Loucy (cell line): Measurements from ENCODE around the gene PAN2.

ENCODE experiments used
- EZH2phosphoT487 ChIP-seq: fragments of 200-600 bp; IDR thresholded peaks from 2 replicates; pipeline ENCODE4 v1.6.1; 2018; ENCODE audit warnings: antibody characterized with exemption, mild to moderate bottlenecking, moderate library complexity, borderline replicate concordance
- TF ChIP-seq, protein P1 (sequence below): fragments of 200-600 bp; sonication (generic); conservative IDR thresholded peaks from 2 replicates; pipeline ENCODE4 v1.5.1; 2014; ENCODE audit warnings: mild to moderate bottlenecking, antibody characterized with exemption, low read length

DNA sequence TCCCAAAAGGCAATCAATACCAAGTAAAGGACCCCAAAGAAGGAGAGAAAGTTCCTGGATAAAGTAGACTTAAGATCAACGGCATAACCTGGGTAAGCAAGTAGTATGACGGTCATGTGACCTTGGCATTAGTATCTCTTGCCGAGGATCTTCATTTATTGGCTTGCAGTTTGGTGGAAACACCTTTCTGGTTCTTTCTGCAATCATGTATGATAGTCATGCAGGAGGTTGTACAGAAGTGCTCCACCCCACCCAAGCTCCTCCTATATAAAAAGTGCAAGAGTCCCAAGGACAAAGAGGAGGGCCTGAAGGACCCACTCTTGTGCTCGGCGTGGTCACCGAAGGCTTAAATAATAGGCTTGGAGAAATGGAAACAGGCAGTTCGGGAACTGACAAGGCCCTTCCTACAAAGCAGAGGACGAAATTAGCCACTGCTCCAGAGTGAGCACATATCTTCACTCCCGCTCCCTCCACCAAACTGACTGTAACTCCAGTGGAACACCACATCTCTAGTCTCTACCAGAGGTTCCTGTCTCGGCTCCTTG is 34.4 kb downstream of the PAN2 start:
- TF ChIP-seq, protein P1, sequence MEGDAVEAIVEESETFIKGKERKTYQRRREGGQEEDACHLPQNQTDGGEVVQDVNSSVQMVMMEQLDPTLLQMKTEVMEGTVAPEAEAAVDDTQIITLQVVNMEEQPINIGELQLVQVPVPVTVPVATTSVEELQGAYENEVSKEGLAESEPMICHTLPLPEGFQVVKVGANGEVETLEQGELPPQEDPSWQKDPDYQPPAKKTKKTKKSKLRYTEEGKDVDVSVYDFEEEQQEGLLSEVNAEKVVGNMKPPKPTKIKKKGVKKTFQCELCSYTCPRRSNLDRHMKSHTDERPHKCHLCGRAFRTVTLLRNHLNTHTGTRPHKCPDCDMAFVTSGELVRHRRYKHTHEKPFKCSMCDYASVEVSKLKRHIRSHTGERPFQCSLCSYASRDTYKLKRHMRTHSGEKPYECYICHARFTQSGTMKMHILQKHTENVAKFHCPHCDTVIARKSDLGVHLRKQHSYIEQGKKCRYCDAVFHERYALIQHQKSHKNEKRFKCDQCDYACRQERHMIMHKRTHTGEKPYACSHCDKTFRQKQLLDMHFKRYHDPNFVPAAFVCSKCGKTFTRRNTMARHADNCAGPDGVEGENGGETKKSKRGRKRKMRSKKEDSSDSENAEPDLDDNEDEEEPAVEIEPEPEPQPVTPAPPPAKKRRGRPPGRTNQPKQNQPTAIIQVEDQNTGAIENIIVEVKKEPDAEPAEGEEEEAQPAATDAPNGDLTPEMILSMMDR, result no peak
- no peak for TF ChIP-seq EZH2phosphoT487
